Astrocyte of the cerebellum (primary cell): ENCODE measurements around the gene MARF1.
"Not testable (repeated sequence)": the region's sequence is repeated elsewhere in the genome, so short reads cannot be mapped to it uniquely, and the experiment has no call there.

Experiments used
- DNase-seq: peaks from one replicate; pipeline ENCODE4 v3.0.0-alpha.2; 2011; ENCODE audit warnings: low read depth
- H3K4me3 ChIP-seq: 2 replicates; pipeline ENCODE4 v1.5.1; 2011; ENCODE audit warnings: mild to moderate bottlenecking, low read depth, low read length, moderate library complexity
- CTCF ChIP-seq: IDR thresholded peaks from 2 replicates; pipeline ENCODE4 v1.5.1; 2012; ENCODE audit warnings: low read length, low read depth, moderate library complexity, mild to moderate bottlenecking; ENCODE audit errors: missing control alignments
- in situ Hi-C: cut with HindIII; loops from 2 replicates; pipeline ENCODE4 v1.10.0; 2017; ENCODE audit warnings: low sequenced_read_pairs

MARF1 gene

GRCh38 chr16:15647294-15648014 is 4.5 kb upstream of the MARF1 start:
- in situ Hi-C loops = no loop called here
- no peak for DNase-seq
- no peak for TF ChIP-seq CTCF
- H3K4me3 ChIP-seq = no peak overlapping the region

GRCh38 chr16:15646557-15647293 is 3.8 kb upstream of the MARF1 start:
- H3K4me3 ChIP-seq, in situ Hi-C loops, DNase-seq: not testable (repeated sequence)

GRCh38 chr16:15644962-15645465 is 2.1 kb upstream of the MARF1 start:
- in situ Hi-C loops, H3K4me3 ChIP-seq: not testable (repeated sequence)
- peak; percentile 40 for DNase-seq

- TF ChIP-seq CTCF = no peak
- DNase-seq = no peak
- in situ Hi-C loops = no loop called here
- no peak overlapping the region for H3K4me3 ChIP-seq
Observed at GRCh38 chr16:15644267-15644961, 1.5 kb upstream of the MARF1 start.

GRCh38 chr16:15643946-15644250 is 944 bp upstream of the MARF1 start:
- TF ChIP-seq CTCF = no peak
- DNase-seq = no peak
- H3K4me3 ChIP-seq = peak overlapping the region; percentile 92
- in situ Hi-C loops = no loop called here

- peak; percentile 32 for TF ChIP-seq CTCF
- no peak for DNase-seq
- in situ Hi-C loops = no loop called here
- H3K4me3 ChIP-seq = peak overlapping the region; percentile 92
Observed at GRCh38 chr16:15642557-15643047, 352 bp downstream of the MARF1 start.

GRCh38 chr16:15641753-15642556 is 999 bp downstream of the MARF1 start:
- no peak for DNase-seq
- no peak for TF ChIP-seq CTCF
- in situ Hi-C loops = no loop called here
- H3K4me3 ChIP-seq = peak overlapping the region; percentile 92
